HG02642 (cell line): ENCODE measurements around the gene LDOC1.
"Not testable (repeated sequence)": the region's sequence is repeated elsewhere in the genome, so short reads cannot be mapped to it uniquely, and the experiment has no call there.

Experiments used
- ATAC-seq: cut with Tn5 transposase; IDR thresholded peaks from one replicate; pipeline ENCODE4 v1.9.1; 2021; ENCODE audit warnings: mild to moderate bottlenecking; ENCODE audit not compliant: unreplicated experiment, poor library complexity

The LDOC1 gene

GRCh38 chrX:141176586-141177451 is at the start of gene LDOC1:
Gene LDOC1, minus strand, starts transcription at chrX:141177129. Its CDS starts 108 bp downstream, at chrX:141177021.
- no peak for ATAC-seq

DNA sequence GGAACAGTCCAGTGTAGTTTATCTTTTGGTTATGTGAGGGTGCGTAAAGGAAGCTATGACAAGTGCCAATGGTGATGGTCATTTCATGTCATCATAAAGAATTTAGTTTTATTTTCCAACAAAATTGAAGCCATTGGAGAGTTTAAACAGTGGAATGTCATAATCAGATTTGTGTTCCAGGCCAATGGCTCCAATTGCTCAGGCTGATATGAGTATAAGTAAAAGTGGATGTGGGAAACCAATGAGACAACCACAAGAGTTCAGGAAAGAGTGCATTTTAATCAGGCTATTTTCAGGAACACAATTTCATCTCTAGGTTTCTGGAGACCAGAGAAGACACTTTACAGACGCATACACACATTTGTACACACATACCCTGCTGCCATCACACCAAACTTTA is 44.7 kb upstream of the LDOC1 start:
- ATAC-seq = no peak

- no peak for ATAC-seq
Measured at GRCh38 chrX:141220342-141221008, 43.5 kb upstream of the LDOC1 start.

DNA sequence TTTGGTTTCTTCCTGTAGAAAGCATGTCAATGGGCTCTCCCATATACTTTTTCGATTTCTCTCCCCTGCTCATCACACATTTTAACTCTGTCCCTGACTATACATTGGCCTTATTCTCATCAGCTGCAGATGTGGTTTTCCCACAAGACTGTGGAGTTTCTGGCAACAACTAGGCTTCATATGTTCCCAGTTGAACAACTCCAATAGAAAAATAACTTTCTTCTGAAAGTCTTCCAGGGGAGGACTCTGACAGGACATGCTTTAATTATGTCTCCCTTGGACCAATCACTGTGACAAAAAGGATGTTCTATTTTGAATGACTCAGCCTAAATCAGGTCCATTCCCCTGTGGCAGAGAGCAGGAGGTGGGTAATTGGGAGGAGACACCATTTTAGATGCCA is 37.3 kb upstream of the LDOC1 start:
- ATAC-seq = no peak

GRCh38 chrX:141201962-141202361 is 25.0 kb upstream of the LDOC1 start:
- ATAC-seq = no peak

DNA sequence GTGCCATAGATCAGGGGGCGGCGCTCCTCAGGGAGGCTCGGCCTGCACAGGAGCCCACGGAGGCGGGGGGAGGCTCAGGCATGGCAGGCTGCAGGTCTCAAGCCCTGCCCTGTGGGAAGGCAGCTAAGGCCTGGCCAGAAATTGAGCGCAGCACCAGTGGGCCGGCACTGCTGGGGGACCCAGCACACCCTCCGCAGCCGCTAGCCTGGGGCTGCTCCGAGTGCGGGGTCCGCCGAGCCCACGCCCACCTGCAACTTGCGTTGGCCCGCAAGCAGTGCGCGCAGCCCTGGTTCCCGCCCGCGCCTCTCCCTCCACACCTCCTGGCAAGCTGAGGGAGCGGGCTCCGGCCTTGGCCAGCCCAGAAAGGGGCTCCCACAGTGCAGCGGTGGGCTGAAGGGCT is 11.6 kb upstream of the LDOC1 start:
- ATAC-seq = not testable (repeated sequence)

DNA sequence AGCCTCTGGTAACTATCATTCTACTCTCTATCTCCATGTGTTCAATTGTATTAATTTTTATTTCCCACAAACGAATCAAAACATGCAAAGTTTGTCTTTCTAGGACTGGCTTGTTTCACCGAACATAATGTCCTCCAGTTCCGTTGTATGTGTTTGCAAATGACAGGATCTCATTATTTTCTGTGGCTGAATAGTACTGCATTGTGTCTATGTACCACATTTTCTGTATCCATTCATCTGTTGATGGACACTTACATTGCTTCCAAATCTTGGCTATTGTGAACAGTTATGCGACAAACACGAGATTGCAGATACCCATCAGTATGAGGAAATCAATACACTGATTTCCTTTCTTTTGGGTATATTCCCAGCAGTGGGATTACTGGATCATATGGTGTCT is 8.4 kb upstream of the LDOC1 start:
- ATAC-seq = no peak

DNA sequence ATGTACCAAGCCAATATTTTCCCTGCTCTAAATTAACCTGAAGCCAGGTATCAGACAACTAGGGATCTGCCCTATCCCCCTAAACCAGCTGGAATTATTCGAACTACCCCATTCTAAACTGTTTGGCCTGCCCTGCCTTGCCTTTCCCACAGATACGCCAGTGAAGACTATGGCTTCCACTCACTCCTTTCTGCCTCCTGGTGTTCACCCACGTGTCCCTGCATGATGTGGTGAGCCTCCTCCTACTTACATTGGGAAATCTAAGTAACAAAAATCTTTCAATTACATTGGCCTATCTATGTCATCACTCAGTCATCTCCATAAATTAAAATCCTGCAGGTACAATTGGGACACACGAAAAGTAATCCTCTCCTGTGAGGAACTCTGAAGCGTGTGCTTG is 6.1 kb upstream of the LDOC1 start:
- no peak for ATAC-seq

- no peak for ATAC-seq
Measured at GRCh38 chrX:141180851-141181250, 3.9 kb upstream of the LDOC1 start.

DNA sequence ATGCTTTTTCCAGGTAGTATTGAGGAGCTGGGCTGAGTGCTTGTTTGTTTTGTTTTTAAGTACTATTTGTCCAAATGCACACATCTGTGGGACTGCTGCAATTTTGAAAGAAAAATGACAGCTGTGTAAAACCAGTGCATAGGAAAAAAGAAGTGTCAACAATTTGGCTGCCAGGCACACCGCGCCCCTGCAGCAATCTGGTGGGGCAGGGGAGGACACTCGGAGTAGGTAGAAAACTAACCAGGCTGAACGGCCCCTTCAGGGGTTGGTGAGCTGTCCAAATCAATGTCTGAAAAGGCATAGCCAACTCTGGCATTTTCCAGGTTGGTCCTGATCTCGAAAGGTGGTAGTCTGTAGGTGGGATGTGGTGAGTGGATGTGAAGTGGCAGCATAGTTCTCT is 1.1 kb downstream of the LDOC1 start:
- ATAC-seq = no peak

DNA sequence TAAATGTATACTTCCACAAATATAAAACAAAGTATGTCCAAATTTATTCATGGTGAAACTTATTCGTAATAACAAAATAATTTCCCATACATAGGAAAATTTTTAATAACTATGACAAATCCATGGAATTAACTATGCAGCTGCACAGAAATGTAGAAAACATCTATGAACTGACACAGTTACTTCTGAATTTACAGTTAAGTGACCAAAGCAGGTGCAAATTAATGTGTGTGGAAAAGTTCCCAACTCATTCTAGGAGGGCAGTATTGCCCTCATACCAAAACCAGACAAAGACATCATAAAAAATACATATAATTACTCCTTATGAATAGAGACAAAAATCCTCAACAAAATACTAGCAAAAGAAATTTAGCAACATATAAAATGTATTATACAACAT is 12.5 kb downstream of the LDOC1 start:
- no peak for ATAC-seq

GRCh38 chrX:141158084-141158483 is 18.8 kb downstream of the LDOC1 start:
- ATAC-seq = no peak

GRCh38 chrX:141155231-141155630 is 21.7 kb downstream of the LDOC1 start:
- ATAC-seq = not testable (repeated sequence)

DNA sequence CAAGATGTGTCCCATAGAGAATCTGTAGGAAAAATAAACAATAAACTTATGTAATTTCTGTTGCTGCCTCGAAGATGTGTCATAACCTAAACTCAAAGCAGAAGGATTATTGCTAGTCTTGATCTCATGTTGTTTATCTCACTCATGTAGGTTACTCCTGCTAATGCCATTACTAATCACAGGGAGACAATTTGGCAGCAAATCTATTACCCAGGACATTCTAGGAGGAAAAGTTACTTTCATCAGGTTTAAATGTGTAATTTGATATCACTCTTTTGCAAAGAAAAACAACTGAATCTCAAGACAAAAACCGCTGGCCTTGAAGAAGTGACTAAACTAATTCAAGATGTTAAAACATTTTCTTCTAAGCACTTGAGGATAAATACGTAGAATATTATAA is 34.0 kb downstream of the LDOC1 start:
- no peak for ATAC-seq

GRCh38 chrX:141133272-141133671 is 43.7 kb downstream of the LDOC1 start:
- no peak for ATAC-seq

DNA sequence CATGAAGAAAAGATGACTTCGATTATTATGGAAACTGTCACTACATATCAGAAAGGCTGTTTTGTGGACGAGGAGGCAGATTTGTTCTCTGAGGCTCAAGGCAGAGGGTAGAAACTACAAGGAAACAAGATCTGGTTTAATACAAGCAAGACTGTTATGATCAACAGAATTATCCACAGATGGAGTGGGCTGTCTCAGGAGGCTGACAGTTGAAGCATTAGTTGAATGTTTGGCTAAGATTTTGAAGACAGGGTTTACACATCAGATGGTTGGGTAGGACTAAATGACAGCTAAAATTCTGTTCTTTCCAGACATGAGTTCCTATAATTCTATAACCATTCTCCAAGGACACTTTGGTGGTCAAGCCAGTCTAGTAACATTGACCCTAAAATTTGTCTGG is 49.8 kb downstream of the LDOC1 start:
- no peak for ATAC-seq
